DND-41 (cell line): Measurements from ENCODE around the gene EPC1.

Experiments used
- ATAC-seq: fragments of 200-7000 bp; cut with Tn5 transposase; 3 replicates; pipeline ENCODE4 v1.9.1; 2021; ENCODE audit warnings: low read depth; ENCODE audit not compliant: insufficient read depth
- DNase-seq: peaks from one replicate; pipeline ENCODE4 v3.0.0-alpha.2; 2020
- H2AFZ ChIP-seq: 2 replicates; pipeline ENCODE4 v1.6.0; 2012; ENCODE audit warnings: low read depth, low read length
- H3K27ac ChIP-seq: 2 replicates; pipeline ENCODE4 v1.5.1; 2012; ENCODE audit warnings: low read length, inconsistent platforms
- H3K27me3 ChIP-seq: fragments of 200-600 bp; sonication (generic); 2 replicates; pipeline ENCODE4 v1.6.0; 2012; ENCODE audit warnings: low read length, mild to moderate bottlenecking, inconsistent platforms; ENCODE audit not compliant: insufficient read depth, poor library complexity
- H3K36me3 ChIP-seq: 2 replicates; pipeline ENCODE4 v1.5.1; 2012; ENCODE audit warnings: low read length, inconsistent platforms; ENCODE audit not compliant: insufficient read depth
- H3K4me1 ChIP-seq: 2 replicates; pipeline ENCODE4 v1.5.1; 2012; ENCODE audit warnings: mild to moderate bottlenecking, low read length; ENCODE audit not compliant: insufficient read depth
- H3K4me2 ChIP-seq: 2 replicates; pipeline ENCODE4 v1.6.0; 2012; ENCODE audit warnings: mild to moderate bottlenecking, moderate library complexity, low read length, inconsistent platforms; ENCODE audit not compliant: insufficient read depth
- H3K4me3 ChIP-seq, 2 experiments: fragments of 200-600 bp in 1 of 2; shearing (Covaris generic) in 1 of 2; 2 replicates each; pipeline ENCODE4 v1.5.1; 2012 to 2016; ENCODE audit warnings: inconsistent platforms in 2 of 2, low read length in 2 of 2, mild to moderate bottlenecking in 2 of 2, low read depth in 1 of 2, moderate library complexity in 1 of 2
- H3K79me2 ChIP-seq: 2 replicates; pipeline ENCODE4 v1.6.0; 2012; ENCODE audit warnings: low read length, inconsistent platforms; ENCODE audit not compliant: insufficient read depth
- H3K9ac ChIP-seq: 2 replicates; pipeline ENCODE4 v1.6.0; 2012; ENCODE audit warnings: low read depth, mild to moderate bottlenecking, inconsistent platforms, low read length, moderate library complexity
- H3K9me3 ChIP-seq: 2 replicates; pipeline ENCODE4 v1.5.1; 2012; ENCODE audit warnings: low read length, moderate library complexity, mild to moderate bottlenecking, inconsistent platforms; ENCODE audit not compliant: insufficient read depth, severe bottlenecking
- H4K20me1 ChIP-seq: 2 replicates; pipeline ENCODE4 v1.6.0; 2012; ENCODE audit warnings: low read length; ENCODE audit not compliant: insufficient read depth
- CTCF ChIP-seq: IDR thresholded peaks from 2 replicates; pipeline ENCODE4 v1.5.1; 2012; ENCODE audit warnings: borderline replicate concordance, low read length, moderate library complexity, mild to moderate bottlenecking; ENCODE audit not compliant: poor library complexity, severe bottlenecking; ENCODE audit errors: extremely low read depth
- EZH2 ChIP-seq: IDR thresholded peaks from 3 replicates; pipeline ENCODE4 v1.6.1; 2012; ENCODE audit warnings: borderline replicate concordance, low read depth, mild to moderate bottlenecking, moderate library complexity, low read length, inconsistent platforms; ENCODE audit not compliant: severe bottlenecking

Gene EPC1

GRCh38 chr10:32279795-32280194, 67.2 kb downstream of the EPC1 start:
- H3K4me1 ChIP-seq: no peaks in the 10 kb centered on the region
- peaks cover 2% of the 10 kb centered on the region; the same call in 1 of the 2 replicates for H4K20me1 ChIP-seq
- no peaks in the 10 kb centered on the region for H3K9me3 ChIP-seq
- no peak overlapping the region for H3K27ac ChIP-seq
- no peak overlapping the region for H3K4me2 ChIP-seq
- H3K79me2 ChIP-seq: peaks cover 66% of the 10 kb centered on the region
- ATAC-seq (no peak), DNase-seq (no peak)
- H3K9ac ChIP-seq: no peak overlapping the region
- TF ChIP-seq EZH2 (no peak), CTCF (no peak)
- no peaks in the 10 kb centered on the region for H3K27me3 ChIP-seq
- no peak overlapping the region for H3K4me3 ChIP-seq
- H3K36me3 ChIP-seq: peaks cover 86% of the 10 kb centered on the region
- H2AFZ ChIP-seq: no peak overlapping the region

- Histone ChIP-seq H4K20me1 (0 out of 2 replicates have a peak, but pooled peaks cover 2% of the 10 kb centered on the region), H2AFZ (no peak overlapping the region), H3K27me3 (no peaks in the 10 kb centered on the region), H3K4me1 (no peaks in the 10 kb centered on the region), H3K79me2 (peaks cover 13% of the 10 kb centered on the region), H3K4me3 (no peak overlapping the region), H3K36me3 (peaks cover 92% of the 10 kb centered on the region), H3K27ac (no peak overlapping the region), H3K9ac (no peak overlapping the region), H3K9me3 (no peaks in the 10 kb centered on the region), H3K4me2 (no peak overlapping the region)
- DNase-seq: no peak
- no peak for TF ChIP-seq CTCF
- ATAC-seq: no peak
Measured at GRCh38 chr10:32273336-32273735, 73.6 kb downstream of the EPC1 start.

GRCh38 chr10:32271617-32272016, 75.3 kb downstream of the EPC1 start:
- H4K20me1 ChIP-seq: no peaks in the 10 kb centered on the region
- H3K4me1 ChIP-seq: no peaks in the 10 kb centered on the region
- no peak overlapping the region for H2AFZ ChIP-seq
- no peak for TF ChIP-seq EZH2
- no peak for TF ChIP-seq CTCF
- H3K36me3 ChIP-seq: peaks cover 96% of the 10 kb centered on the region
- no peaks in the 10 kb centered on the region for H3K27me3 ChIP-seq
- H3K4me3 ChIP-seq: no peak overlapping the region
- DNase-seq (no peak), ATAC-seq (no peak)
- no peak overlapping the region for H3K9ac ChIP-seq
- H3K79me2 ChIP-seq: peaks cover under 1% of the 10 kb centered on the region; the same call in 1 of the 2 replicates
- H3K27ac ChIP-seq: no peak overlapping the region
- H3K4me2 ChIP-seq: no peak overlapping the region
- no peaks in the 10 kb centered on the region for H3K9me3 ChIP-seq
